NB4 (cell line): ENCODE data around the gene KIAA0930.
A peak's percentile ranks its signal among the peaks of the same experiment; 100 is the strongest.

Experiments
- DNase-seq: peaks from one replicate; pipeline ENCODE4 v3.0.0; 2010; ENCODE audit warnings: low read depth
- H3K4me3 ChIP-seq: one replicate; pipeline ENCODE4 v1.5.1; 2011; ENCODE audit warnings: mild to moderate bottlenecking, low read depth, low read length, moderate library complexity
- MAX ChIP-seq: IDR thresholded peaks from 2 replicates; pipeline ENCODE4 v1.6.1; 2011; ENCODE audit warnings: low read depth, low read length
- MYC ChIP-seq: IDR thresholded peaks from 2 replicates; pipeline ENCODE4 v1.6.1; 2011; ENCODE audit warnings: low read depth, low read length
- POLR2A ChIP-seq: IDR thresholded peaks from 2 replicates; pipeline ENCODE4 v1.6.1; 2011; ENCODE audit warnings: mild to moderate bottlenecking; ENCODE audit not compliant: insufficient read length; ENCODE audit errors: extremely low read depth
- TF ChIP-seq, protein P1 (sequence below): IDR thresholded peaks from one replicate; pipeline ENCODE4 v1.5.1; 2012; ENCODE audit warnings: low read depth, low read length

KIAA0930 gene

DNA sequence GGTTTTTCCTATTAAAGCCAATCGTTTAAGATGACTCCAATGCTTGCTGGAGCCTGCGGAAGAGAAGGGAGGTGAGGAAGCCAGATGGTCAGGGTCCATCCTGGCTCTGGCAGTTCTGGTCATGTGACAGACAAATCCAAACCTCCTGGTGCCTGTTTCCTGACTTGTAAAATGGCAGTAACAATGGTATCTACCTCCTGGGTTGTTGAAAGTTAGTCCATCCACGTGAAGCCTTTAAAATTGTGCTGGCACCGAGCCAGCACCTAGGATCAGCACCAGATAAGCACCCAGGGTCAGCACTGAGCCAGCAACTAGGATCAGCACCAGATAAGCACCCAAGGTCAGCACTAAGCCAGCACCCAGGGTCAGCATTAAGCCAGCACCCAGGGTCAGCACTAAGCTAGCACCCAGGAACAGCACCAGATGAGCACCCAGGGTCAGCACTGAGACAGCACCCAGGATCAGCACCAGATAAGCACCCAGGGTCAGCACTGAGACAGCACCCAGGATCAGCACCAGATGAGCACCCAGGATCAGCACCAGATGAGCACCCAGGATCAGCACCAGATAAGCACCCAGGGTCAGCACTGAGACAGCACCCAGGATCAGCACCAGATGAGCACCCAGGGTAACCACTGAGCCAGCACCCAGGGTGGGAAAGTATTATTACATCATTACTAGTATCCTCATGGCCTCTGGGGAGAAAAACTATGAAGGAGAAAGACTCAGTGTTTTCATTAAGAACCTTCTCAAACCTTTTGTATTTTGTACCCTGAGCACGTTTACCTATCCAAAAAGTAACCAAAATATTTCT lies 17.2 kb downstream of the KIAA0930 start:
- DNase-seq: no peak
- H3K4me3 ChIP-seq: no peak overlapping the region

DNA sequence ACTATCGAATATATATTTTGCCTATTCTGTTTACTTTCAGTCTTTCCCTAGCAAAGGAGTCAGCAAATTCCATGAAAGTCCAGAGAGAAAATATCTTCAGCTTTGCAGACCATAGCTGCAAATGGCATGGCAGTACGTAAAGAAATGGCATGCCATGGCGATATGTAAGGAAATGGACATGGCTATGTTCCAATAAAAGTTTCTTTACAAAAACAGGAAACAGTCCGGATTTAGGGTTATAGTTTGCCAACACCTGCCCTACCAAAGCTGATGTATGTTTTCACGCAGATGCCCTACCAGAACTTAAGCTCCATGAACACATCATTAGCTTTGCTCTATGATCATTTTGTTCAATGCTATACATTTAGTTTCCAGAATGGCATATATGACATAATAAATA lies 19.5 kb downstream of the KIAA0930 start:
- no peak overlapping the region for H3K4me3 ChIP-seq
- no peak for TF ChIP-seq MYC
- TF ChIP-seq, protein P1, sequence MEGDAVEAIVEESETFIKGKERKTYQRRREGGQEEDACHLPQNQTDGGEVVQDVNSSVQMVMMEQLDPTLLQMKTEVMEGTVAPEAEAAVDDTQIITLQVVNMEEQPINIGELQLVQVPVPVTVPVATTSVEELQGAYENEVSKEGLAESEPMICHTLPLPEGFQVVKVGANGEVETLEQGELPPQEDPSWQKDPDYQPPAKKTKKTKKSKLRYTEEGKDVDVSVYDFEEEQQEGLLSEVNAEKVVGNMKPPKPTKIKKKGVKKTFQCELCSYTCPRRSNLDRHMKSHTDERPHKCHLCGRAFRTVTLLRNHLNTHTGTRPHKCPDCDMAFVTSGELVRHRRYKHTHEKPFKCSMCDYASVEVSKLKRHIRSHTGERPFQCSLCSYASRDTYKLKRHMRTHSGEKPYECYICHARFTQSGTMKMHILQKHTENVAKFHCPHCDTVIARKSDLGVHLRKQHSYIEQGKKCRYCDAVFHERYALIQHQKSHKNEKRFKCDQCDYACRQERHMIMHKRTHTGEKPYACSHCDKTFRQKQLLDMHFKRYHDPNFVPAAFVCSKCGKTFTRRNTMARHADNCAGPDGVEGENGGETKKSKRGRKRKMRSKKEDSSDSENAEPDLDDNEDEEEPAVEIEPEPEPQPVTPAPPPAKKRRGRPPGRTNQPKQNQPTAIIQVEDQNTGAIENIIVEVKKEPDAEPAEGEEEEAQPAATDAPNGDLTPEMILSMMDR: no peak
- TF ChIP-seq MAX: no peak
- no peak for TF ChIP-seq POLR2A
- DNase-seq: no peak

More for the DNA sequence above, 17.2 kb downstream of the KIAA0930 start:
- TF ChIP-seq POLR2A (no peak), MYC (no peak), MAX (no peak)
- TF ChIP-seq, protein P1: no peak

- DNase-seq: peak; percentile 36
- TF ChIP-seq POLR2A: no peak
- no peak for TF ChIP-seq MYC
- no peak for TF ChIP-seq MAX
- TF ChIP-seq, protein P1: no peak
- H3K4me3 ChIP-seq: no peak overlapping the region
Observed at GRCh38 chr22:45218976-45219375, 21.7 kb downstream of the KIAA0930 start.

- no peak for DNase-seq
- TF ChIP-seq POLR2A: no peak
- TF ChIP-seq, protein P1: no peak
- no peak for TF ChIP-seq MYC
- no peak for TF ChIP-seq MAX
- H3K4me3 ChIP-seq: no peak overlapping the region
Observed at GRCh38 chr22:45217806-45218205, 22.9 kb downstream of the KIAA0930 start.

- no peak for TF ChIP-seq MAX
- no peak for TF ChIP-seq MYC
- no peak for DNase-seq
- H3K4me3 ChIP-seq: no peak overlapping the region
Observed at GRCh38 chr22:45217345-45217744, 23.3 kb downstream of the KIAA0930 start.

DNA sequence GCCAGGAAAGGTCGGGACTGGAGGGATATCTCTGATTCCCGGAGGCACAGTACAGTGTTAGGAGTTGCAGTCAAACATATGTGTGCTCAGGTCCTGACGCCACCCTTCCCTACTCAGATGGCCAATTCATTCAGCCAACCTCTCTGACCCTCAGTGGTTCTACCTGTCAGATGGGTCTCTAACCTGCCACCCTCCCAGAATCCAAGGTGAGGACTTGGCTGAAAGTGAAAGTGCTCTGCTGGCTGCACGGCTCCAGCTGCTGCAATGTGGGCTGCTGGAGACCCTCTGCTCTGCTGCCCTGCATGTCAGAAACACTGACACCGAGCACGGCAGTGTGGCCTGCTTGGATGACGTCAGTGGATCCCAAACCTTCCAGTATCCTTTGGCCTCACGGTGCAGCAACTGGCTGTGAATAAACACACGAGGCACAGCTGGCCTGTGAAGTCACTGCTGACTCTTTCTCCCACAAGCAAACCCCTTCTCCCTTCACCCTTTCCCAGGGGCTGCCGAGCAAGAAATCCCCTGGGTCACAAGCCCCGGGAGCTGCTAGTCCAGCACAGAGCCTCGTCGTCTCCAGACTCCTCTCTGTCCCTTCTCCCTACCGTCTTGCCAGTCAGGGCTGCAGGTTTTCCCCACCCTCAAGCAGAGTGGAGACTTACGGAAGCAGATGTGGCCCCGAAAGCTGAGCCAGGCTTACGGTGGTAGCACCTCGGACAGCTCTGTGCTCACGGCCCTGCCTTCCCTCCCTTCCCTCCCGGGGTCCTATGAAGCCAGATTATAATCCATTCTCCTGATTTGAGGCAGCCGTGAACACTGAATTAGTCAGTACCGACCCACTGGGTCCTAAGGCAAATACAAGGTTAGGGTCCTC lies 24.3 kb downstream of the KIAA0930 start:
- TF ChIP-seq POLR2A: no peak
- TF ChIP-seq, protein P1: no peak
- no peak for TF ChIP-seq MAX
- no peak for TF ChIP-seq MYC
- H3K4me3 ChIP-seq: no peak overlapping the region
- no peak for DNase-seq
